Measurements from ENCODE around the gene CUEDC1.
"Not testable (repeated sequence)": the region's sequence is repeated elsewhere in the genome, so short reads cannot be mapped to it uniquely, and the experiment has no call there.

CUEDC1 gene

DNA sequence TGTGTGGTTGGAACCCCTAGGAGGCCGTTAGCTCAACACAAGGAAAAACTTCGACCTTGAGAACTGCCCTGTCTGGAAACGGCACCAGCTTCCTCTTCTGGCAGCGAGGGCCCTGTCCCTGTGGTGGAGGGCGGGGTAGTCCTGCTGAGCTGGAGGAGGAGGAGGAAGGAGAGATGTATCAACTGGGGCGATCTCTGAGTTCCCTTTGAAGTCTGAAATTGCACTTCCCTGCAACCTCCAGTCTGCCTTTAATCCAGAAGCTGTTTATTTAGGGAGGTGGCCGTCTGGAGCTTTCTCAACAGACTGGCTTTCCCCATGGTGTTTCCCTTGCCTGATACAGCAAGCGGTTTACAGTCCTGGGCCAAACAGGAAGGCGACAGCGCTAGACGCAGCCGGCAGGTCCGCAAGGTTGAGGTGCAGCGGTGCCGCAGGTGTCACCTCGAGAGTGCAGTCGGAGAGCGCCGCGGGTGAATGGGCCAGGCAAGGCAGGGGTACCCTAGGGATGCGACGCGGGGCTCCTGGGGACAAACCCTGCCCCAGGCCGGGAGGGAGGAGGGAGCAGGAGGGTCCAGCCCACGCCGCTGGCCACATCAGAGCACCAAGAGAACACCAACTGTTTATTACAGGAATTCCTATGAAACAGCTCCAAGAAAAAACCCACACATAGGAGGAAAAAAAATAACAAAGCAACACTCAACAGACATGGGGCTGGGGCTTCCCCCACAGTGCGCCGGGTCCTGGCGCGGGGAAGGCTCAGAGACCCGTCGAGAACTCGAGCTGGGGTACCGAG lies 94.0 kb downstream of the CUEDC1 start:
- no peak for DNase-seq (ENCODE audit: low read depth)

DNA sequence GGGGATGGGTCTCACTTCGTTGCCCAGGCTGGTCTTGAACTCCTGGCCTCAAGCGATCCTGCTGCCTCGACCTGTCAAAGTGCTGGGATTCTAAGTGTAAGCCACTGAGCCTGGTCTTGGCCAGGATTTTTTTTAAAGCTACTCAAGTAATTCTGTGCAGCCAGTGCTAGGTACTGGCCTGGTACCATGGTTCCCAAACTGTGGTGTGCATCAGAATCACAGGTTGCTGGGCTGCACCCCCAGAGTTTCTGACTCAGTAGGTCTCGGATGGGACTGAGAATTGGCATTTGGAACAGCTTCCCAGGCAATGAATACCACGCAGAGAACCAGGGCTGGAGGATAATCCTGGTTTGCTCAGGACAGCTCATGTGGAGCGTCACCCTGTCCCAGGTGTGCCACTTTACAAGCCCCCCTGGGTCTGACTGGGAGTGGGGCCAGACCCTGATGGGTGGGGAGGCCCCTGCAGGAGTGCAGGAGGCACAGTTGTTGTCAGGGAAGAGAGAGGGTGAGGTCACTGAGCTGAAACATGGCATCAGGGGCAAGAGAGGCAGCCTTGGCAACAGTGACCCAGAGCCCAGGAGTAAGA lies 94.7 kb downstream of the CUEDC1 start:
- DNase-seq (ENCODE audit: low read depth): no peak

- DNase-seq (ENCODE audit: low read depth): no peak
Observed at GRCh38 chr17:57859601-57860413, 95.4 kb downstream of the CUEDC1 start.

DNA sequence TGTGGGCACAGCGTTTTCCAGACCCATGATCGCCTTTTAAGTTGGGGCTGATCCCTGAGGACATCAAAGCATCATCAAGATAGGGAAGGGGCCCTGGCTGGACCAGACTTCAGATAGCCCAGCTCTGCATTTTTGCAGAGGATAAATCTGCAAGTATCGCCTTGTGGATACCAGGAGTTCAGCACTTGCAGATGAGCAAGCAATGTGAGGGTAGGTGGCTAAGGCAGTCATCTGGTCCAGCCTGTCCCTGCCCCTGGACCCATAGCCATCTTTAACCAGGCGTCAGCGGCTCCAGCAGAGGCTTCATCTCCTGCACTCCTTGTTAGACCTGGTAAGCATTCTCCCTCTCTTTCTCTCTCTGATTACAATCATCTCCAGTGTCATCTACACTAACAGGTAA lies 96.4 kb downstream of the CUEDC1 start:
- no peak for DNase-seq (ENCODE audit: low read depth)

- DNase-seq (ENCODE audit: low read depth): no peak
Observed at GRCh38 chr17:57856792-57857620, 98.2 kb downstream of the CUEDC1 start.

- DNase-seq (ENCODE audit: low read depth): no peak
Observed at GRCh38 chr17:57855391-57856035, 99.7 kb downstream of the CUEDC1 start.

DNA sequence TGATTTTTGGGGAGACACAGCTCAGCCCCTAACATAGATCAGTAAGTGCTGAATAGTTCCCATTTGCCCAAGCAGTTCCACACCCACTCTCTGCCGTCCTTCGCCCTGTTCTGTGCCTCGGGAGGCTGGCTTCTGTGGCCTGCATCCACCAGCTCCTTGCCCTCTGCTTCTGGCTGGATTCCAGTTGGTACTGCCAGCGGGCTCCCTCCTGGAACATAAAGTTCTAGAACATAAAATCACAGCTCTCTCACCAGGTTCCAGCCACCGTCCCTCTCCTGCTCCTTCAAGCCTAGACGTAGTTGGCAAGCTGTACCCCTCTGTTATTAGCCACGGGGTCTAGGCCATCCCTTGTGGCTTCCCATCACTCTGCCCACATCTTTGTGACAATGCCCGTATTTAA lies 101.5 kb downstream of the CUEDC1 start:
- no peak for DNase-seq (ENCODE audit: low read depth)

DNA sequence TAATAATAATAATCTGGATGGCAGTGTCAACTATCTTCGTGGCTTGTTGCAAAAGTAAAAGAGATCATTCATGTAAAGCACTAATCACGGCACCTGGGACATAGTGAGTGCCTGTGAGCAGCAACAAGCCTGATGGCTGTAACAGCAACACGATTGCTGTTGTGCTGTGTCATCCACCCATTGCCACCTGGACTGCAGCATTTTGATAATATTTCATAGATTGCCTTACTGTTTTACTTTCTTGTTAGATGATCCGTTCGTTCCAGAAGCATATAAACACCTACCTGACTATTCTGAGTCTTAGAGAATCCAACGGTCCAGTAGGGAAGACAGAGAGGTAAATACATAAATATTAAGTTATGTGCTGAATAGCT lies 102.3 kb downstream of the CUEDC1 start:
- no peak for DNase-seq (ENCODE audit: low read depth)

GRCh38 chr17:57852092-57852954 lies 102.9 kb downstream of the CUEDC1 start:
- no peak for DNase-seq (ENCODE audit: low read depth)

- peak; percentile 98 for DNase-seq (ENCODE audit: low read depth)
Observed at GRCh38 chr17:57849874-57850754, 105.1 kb downstream of the CUEDC1 start, which contains the start of gene MRPS23. MRPS23 (minus strand) TSS chr17:57850044; CDS start chr17:57850010, 34 bp downstream.

DNA sequence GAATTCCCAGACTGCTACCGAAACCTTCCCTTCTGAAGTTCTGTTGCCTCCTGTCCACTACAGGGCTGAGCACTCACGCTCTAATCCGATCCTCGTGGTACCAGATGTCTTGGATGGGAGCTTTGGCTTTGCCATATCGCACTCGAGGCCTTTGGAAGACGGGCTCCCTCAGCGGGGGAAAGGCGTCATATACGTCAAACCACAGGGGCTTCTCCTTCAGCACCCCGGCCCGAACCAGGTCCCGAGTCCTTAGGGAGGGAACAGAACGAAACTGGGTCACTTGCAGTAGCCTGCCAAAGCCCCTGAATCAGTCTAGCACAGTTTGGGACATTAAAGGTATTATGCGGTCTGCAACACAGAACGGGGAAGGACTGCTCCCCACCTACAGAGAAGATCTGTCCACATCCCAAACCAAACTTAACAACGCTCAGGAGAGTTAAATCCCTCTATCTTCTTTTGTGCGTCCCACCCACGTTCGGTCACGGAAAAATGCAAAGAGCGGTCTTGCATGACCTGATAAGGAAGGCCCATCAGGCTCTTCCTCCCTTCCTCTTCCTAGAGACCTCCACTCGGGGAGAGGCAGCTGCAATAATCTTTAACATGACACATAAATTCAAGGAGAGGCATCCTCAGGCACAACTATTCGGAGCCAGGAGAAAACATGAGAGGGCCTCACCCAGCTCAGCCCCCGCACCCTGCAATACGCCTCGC lies 105.9 kb downstream of the CUEDC1 start:
- no peak for DNase-seq (ENCODE audit: low read depth)

DNA sequence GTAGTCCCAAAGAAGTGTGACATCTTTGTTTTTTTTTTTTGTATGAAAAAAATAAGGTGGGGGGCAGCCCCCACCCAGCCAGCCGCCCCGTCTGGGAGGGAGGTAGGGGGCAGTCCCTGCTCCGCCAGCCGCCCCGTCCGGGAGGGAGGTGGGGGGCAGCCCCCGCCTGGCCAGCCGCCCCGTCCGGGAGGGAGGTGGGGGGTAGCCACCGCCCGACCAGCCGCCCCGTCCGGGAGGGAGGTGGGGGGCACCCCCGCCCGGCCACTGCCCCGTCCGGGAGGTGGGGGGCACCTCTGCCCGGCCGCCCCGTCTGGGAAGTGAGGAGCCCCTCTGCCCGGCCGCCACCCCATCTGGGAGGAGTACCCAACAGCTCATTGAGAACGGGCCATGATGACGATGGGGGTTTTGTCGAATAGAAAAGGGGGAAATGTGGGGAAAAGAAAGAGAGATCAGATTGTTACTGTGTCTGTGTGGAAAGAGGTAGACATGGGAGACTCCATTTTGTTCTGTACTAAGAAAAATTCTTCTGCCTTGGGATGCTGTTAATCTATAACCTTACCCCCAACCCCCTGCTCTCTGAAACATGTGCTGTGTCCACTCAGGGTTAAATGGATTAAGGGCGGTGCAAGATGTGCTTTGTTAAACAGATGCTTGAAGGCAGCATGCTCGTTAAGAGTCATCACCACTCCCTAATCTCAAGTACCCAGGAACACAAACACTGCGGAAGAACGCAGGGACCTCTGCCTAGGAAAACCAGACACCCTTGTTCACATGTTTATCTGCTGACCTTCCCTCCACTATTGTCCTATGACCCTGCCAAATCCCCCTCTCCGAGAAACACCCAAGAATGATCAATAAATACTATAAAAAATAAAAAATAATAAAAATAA lies 108.9 kb downstream of the CUEDC1 start:
- not testable (repeated sequence) for DNase-seq (ENCODE audit: low read depth)

GRCh38 chr17:57842280-57842679 lies 112.9 kb downstream of the CUEDC1 start:
- DNase-seq (ENCODE audit: low read depth): no peak

- no peak for DNase-seq (ENCODE audit: low read depth)
Observed at GRCh38 chr17:57839571-57839923, 115.7 kb downstream of the CUEDC1 start.

GRCh38 chr17:57838857-57839570 lies 116.2 kb downstream of the CUEDC1 start:
- DNase-seq (ENCODE audit: low read depth): no peak

GRCh38 chr17:57838453-57838852 lies 116.8 kb downstream of the CUEDC1 start:
- DNase-seq (ENCODE audit: low read depth): no peak

GRCh38 chr17:57835333-57835900 lies 119.8 kb downstream of the CUEDC1 start:
- no peak for DNase-seq (ENCODE audit: low read depth)
